Neural cell (in vitro differentiated cells): ENCODE results near the gene FILIP1L.

Experiments used
- EZH2 ChIP-seq: fragments of 200-600, 300-800 bp; shearing (Covaris generic), sonication (generic); IDR thresholded peaks from 2 replicates; pipeline ENCODE4 v1.6.1; 2014; ENCODE audit warnings: antibody characterized with exemption, low read length, borderline replicate concordance, mild to moderate bottlenecking; ENCODE audit not compliant: insufficient read depth, poor library complexity, severe bottlenecking
- MXI1 ChIP-seq: fragments of 450-650 bp; conservative IDR thresholded peaks from 2 replicates; pipeline ENCODE4 v1.6.1; 2014; ENCODE audit warnings: antibody characterized with exemption, mild to moderate bottlenecking; ENCODE audit not compliant: poor library complexity, severe bottlenecking
- POLR2AphosphoS5 ChIP-seq: IDR thresholded peaks from 2 replicates; pipeline ENCODE4 v1.6.1; 2012
- TF ChIP-seq, protein P1 (sequence below): fragments of 450-650 bp; IDR thresholded peaks from 2 replicates; pipeline ENCODE4 v1.5.1; 2014; ENCODE audit warnings: antibody characterized with exemption, mild to moderate bottlenecking, moderate library complexity; ENCODE audit not compliant: poor library complexity, severe bottlenecking
- TF ChIP-seq, protein P2 (sequence below): IDR thresholded peaks from 2 replicates; pipeline ENCODE4 v1.6.1; 2012; ENCODE audit warnings: borderline replicate concordance

DNA sequence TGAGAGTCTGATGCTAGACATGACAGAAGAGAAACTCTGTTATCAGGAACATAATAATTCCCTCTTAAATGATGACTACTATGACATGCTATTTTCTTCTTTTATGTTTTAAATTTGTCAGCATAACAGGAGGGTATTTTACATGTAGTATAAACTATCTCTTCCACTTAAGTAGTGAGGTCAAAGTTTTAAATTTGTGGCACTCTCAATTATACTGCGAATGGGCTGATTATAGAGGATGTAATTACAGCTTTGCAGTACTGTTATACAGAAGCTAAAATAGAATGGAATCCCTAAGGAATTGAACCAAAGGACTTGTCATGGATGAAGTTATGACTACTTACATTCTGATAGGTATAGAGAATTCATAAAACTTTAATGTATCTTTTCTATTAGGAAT lies 262.3 kb downstream of the FILIP1L start:
- TF ChIP-seq, protein P1, sequence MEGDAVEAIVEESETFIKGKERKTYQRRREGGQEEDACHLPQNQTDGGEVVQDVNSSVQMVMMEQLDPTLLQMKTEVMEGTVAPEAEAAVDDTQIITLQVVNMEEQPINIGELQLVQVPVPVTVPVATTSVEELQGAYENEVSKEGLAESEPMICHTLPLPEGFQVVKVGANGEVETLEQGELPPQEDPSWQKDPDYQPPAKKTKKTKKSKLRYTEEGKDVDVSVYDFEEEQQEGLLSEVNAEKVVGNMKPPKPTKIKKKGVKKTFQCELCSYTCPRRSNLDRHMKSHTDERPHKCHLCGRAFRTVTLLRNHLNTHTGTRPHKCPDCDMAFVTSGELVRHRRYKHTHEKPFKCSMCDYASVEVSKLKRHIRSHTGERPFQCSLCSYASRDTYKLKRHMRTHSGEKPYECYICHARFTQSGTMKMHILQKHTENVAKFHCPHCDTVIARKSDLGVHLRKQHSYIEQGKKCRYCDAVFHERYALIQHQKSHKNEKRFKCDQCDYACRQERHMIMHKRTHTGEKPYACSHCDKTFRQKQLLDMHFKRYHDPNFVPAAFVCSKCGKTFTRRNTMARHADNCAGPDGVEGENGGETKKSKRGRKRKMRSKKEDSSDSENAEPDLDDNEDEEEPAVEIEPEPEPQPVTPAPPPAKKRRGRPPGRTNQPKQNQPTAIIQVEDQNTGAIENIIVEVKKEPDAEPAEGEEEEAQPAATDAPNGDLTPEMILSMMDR = no peak
- TF ChIP-seq EZH2 = no peak
- TF ChIP-seq, protein P2, sequence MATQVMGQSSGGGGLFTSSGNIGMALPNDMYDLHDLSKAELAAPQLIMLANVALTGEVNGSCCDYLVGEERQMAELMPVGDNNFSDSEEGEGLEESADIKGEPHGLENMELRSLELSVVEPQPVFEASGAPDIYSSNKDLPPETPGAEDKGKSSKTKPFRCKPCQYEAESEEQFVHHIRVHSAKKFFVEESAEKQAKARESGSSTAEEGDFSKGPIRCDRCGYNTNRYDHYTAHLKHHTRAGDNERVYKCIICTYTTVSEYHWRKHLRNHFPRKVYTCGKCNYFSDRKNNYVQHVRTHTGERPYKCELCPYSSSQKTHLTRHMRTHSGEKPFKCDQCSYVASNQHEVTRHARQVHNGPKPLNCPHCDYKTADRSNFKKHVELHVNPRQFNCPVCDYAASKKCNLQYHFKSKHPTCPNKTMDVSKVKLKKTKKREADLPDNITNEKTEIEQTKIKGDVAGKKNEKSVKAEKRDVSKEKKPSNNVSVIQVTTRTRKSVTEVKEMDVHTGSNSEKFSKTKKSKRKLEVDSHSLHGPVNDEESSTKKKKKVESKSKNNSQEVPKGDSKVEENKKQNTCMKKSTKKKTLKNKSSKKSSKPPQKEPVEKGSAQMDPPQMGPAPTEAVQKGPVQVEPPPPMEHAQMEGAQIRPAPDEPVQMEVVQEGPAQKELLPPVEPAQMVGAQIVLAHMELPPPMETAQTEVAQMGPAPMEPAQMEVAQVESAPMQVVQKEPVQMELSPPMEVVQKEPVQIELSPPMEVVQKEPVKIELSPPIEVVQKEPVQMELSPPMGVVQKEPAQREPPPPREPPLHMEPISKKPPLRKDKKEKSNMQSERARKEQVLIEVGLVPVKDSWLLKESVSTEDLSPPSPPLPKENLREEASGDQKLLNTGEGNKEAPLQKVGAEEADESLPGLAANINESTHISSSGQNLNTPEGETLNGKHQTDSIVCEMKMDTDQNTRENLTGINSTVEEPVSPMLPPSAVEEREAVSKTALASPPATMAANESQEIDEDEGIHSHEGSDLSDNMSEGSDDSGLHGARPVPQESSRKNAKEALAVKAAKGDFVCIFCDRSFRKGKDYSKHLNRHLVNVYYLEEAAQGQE = no peak
- TF ChIP-seq POLR2AphosphoS5 = no peak
- TF ChIP-seq MXI1 = no peak
